ENCODE results near the gene S100P.

GRCh38 chr4:6658597-6659075, 35.0 kb upstream of the S100P start:
- TF ChIP-seq, protein P1, sequence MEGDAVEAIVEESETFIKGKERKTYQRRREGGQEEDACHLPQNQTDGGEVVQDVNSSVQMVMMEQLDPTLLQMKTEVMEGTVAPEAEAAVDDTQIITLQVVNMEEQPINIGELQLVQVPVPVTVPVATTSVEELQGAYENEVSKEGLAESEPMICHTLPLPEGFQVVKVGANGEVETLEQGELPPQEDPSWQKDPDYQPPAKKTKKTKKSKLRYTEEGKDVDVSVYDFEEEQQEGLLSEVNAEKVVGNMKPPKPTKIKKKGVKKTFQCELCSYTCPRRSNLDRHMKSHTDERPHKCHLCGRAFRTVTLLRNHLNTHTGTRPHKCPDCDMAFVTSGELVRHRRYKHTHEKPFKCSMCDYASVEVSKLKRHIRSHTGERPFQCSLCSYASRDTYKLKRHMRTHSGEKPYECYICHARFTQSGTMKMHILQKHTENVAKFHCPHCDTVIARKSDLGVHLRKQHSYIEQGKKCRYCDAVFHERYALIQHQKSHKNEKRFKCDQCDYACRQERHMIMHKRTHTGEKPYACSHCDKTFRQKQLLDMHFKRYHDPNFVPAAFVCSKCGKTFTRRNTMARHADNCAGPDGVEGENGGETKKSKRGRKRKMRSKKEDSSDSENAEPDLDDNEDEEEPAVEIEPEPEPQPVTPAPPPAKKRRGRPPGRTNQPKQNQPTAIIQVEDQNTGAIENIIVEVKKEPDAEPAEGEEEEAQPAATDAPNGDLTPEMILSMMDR (conservative IDR thresholded peaks at IDR 0.05) = no peak
- no peak for TF ChIP-seq EZH2 (IDR thresholded peaks at IDR 0.05; ENCODE audit: low read depth)

Measured in PC-9 (cell line).